Inferior parietal cortex (tissue), 1 donor: Measurements from ENCODE around the gene VSIG8.

ENCODE experiments used
- DNase-seq: peaks from one replicate; pipeline ENCODE4 v3.0.0-alpha.2; 2016; ENCODE audit errors: extremely low spot score

The VSIG8 gene

GRCh38 chr1:159856576-159856975, 5.9 kb downstream of the VSIG8 start:
- no peak for DNase-seq

GRCh38 chr1:159855709-159856108, 6.7 kb downstream of the VSIG8 start:
- no peak for DNase-seq

DNA sequence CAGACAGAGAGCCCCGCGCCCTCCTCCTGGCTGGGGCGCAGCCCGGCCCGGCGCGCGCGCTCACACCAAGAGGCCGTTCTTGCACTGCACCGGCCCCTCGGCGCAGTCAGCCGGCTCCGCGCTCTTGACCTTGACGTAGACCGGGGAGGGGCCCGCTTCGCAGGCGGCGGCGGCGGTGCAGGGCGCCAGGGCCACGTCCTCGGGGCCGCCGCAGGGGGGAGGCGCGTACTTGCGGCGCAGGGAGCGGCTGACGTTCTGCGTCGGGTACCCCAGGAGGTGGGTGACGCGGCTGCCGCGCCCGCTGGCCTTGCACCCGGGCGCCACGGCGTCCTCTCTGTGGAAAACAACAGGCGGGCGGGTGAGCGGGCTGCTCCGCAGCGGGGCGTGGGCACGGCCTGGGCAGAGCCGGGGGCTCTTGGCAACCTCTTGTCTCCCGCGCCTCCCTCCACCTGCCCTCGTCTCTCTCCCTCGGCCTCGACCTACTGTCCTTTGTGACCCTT, 7.7 kb downstream of the VSIG8 start:
- DNase-seq = peak; percentile 57

DNA sequence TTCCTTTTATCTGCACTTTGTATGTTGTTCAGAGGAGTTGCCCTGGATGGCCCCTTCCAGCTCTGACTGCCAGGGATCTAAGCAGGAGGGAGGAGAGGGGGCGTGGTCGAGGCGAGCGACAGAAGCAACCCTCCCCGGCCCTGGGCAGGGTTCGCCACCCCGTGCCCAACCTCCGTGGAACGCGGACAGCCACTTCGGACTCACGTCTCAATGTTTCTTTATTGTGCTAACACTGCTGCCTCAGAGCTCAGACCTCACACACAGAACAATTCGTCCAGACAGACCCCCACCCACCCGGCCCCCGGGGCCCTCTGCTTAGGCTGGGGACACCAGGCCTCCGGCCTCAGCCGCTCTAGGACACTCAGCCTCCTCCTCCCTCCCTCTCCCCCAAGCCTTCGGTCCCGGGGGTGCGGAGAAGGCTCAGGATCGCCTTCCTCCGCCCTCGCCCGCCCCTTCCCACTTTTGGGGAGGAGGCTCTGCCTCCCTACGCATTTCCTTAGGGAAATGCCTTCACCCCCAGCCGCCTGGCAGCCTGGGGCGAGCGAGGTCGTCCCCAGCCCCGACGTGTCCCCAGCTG, 8.3 kb downstream of the VSIG8 start:
- peak; percentile 53 for DNase-seq

DNA sequence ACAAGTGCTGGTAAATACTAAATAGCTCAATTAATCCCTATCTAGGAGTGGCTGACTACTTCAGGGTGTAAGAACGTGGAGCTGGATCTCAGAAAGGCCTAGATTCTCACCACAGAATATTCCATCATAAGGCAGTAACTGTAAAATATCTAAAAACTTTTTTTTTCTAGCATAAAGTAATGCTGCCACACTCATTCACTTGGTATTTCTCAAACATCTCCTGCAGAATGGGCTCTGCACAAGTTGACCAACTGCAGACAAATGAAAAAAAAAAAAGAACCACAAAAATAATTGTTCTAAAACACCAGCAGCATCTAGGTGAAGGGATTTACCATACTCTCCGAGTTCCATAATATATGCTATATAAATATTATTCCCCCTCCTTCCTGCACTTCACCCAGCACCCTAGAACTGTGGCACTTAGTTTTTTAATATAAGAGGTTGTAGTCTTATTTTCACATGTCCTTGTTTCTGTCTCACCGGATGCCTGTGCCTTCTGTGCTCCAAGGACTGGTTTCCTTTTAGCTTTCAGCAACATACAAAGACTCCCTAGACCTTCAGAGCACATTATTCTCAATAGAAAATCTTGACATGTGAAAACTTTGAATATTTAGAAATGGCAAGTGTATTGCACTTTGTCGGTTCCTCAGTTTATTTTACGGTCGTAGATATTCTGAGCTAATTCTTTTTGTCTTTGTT, 8.9 kb downstream of the VSIG8 start:
- no peak for DNase-seq

DNA sequence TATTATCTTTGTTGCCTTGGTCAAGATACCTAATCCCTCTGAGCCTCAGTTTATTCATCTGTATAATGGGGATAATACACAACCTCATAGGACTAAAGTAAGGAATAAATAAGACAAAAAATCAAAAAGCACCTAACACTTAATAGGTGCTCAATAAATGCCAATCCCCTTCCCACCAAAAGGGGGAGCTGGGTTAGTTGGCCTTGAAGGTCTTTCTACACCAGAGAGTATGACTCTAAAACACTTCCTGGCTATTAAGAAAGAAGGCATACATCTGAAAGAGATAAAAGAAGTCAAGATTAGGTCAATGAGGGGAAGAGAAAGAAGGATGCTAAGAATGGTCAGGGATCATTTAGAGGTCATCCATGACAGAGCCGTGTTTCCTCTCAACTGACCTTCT, 11.1 kb downstream of the VSIG8 start:
- no peak for DNase-seq

DNA sequence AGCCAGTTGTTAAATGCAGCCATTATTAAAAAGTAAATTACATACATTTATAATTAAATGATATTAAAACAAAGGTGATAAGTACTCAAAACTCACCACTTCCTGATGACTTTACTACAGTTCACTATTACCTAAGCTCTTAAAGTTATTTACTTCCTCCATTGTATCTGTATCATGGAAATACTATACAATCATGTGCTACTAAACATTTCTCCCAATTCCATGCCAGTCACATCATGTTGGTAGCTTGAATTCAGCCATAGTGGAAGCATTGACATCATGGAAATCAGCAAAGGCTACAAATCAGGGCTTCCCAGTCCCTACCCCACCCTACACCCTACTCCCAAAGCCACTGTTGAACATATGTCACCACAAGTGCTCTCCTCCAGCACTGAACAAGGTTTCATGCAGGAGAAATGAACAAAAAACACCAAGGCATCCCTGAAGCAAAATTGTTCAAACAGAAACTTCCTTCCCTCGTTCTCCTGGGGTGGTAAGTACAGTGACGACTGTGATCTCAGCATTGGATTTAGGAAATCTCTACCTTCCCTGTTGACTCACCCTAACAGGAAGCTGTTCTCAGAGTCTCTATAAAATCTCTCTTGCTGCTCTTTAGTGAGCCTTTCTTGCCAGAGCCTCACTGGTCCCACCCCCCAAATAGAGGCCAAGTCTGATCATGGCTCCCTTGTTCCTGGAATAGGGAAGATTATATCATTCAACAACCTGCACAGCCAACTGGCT, 12.7 kb downstream of the VSIG8 start:
- no peak for DNase-seq

GRCh38 chr1:159848326-159848725, 14.1 kb downstream of the VSIG8 start:
- DNase-seq = no peak

DNA sequence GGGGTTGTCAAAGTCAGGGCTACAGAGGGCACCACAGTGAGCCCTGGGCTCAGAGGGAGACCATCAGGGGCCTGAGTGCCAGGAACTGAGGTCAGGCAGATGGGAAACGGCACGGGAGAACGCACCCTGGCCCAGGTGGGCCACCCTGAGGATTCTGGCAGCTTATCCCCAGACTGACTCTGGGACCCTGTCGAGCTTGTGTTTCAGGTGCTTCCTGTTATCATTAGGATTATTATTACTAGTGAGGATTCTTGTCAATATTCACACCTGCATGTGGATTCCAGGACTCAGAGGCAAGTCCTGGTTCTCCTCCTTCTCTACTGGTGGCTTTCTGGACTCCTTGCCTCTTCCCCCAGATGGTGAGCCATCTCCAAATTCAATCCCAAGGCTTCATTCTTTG, 15.2 kb downstream of the VSIG8 start:
- DNase-seq = no peak

DNA sequence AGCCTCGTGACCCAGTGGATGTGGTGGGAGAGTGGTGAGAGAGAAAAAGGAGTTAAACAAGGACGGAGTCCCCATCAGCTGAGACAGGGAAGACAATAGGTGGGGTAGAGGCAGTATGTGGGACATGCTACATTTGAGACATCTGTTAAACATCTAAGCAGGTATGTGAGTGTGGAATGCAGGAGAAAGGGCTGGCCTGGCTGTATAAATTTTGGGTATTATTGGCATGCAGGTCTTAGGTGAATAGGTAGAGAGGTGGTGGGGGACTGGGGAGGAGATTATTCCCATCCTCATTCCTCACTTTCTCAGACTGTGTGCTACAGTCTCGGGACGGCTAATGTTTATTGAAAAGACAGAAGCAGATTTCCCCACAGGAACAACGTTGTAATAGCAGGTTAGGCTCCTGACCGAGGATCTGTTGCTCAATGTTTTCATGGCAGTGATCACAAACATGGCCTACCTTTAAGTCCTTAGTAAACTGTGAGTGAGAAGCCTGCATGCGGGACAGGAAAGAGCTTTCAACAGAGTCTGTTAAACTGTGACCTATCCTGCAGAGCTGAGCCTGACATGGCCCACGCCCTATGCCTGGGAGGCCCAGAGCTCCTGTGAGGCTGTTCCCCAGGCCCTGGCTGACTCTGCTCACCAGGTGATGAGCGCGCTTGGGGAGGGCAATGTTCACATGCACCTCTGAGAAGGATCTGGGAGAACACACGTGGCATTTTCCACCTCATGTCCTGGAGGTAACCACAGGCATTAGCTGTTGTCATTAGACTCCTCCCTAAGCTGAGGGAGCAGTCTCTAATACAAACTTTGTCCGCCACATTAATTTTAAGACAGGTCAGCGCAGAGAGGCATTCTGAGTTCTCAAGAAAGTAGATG, 16.5 kb downstream of the VSIG8 start:
- DNase-seq = no peak

- no peak for DNase-seq
Observed at GRCh38 chr1:159843459-159843858, 19.0 kb downstream of the VSIG8 start.

DNA sequence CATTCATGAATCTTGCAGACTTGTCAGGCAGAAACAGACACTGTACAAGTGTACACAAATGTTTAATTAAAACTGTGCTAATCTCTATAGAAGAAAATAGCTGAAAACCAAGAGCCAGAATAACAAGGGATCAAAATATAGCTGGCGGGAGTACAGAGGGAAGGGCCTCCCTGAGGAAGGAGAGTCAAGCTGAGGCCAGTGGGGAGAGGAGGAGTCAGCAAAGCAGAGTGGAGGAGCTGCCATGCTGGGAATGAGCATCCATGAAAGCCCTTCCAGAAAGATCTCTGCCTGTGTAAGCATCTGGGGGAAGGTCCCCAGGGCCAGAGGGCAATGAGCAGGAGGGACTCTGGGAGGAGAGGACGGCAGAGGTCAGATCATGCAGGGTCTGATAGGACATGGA, 20.7 kb downstream of the VSIG8 start:
- no peak for DNase-seq

- no peak for DNase-seq
Observed at GRCh38 chr1:159839116-159839849, 23.2 kb downstream of the VSIG8 start.

DNA sequence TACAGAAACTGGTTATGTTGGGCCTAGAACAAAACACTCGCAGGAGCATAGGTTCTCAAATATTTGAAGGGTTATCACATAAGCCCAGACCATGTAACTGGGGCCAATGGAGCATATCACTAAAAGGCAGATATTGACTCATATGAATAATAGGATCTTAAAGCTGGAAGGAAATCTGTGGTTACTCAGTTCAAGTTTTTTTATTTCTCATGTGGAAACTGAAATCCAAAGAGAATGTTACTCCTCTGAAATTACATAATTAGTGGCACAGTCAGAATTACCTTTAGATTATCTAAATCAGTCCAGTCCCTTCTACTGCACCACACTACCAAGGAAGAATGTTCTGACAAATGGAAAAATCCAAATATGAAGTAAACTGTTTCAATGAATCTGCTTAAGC, 23.7 kb downstream of the VSIG8 start:
- no peak for DNase-seq

- DNase-seq = no peak
Observed at GRCh38 chr1:159835862-159836525, 26.5 kb downstream of the VSIG8 start.

DNA sequence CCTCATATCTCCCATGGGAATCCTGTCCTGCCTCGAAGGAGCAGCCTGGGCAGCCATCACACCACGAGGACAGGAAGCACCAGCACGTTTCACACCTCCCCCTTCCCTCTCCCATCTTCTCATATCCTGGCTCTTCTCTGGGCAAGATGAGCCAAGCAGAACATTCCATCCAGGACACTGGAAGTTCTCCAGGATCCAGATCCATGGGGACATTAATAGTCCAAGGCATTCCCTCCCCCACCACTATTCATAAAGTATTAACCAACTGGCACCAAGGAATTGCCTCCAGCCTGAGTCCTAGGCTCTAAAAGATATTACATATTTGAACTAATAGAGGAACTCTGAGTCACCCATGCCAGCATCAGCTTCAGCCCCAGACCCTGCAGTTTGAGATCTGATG, 27.1 kb downstream of the VSIG8 start:
- no peak for DNase-seq

- no peak for DNase-seq
Observed at GRCh38 chr1:159832309-159832708, 30.1 kb downstream of the VSIG8 start.

GRCh38 chr1:159831412-159832141, 30.9 kb downstream of the VSIG8 start:
- DNase-seq = no peak

DNA sequence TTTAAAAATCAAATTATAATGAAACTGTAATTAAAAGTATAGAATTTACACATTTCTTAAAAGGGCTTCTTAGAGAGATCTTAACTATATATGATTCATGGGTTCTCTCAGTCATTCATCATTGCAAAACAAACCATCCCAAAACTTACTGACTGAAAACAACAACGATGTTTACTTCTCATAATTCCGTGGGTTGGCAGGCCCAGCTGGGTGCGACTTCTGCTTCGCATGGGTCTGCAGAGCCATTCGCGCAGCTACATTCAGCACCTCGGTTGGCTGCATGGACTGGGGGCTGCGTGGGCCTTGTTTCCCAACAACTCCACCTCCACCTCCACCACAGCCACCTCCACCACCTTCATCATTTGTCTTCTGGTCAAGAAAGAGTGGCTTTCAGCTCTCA, 31.7 kb downstream of the VSIG8 start:
- no peak for DNase-seq
